ENCODE results near the gene ATRNL1. TPM values are rescaled to one million over a fixed set of nuclear protein-coding genes. Genes with fewer than 3 reads are reported as not detected.

ATRNL1 gene
- total RNA-seq, 1 experiment from 2014 or later = 8.8 TPM

DNA sequence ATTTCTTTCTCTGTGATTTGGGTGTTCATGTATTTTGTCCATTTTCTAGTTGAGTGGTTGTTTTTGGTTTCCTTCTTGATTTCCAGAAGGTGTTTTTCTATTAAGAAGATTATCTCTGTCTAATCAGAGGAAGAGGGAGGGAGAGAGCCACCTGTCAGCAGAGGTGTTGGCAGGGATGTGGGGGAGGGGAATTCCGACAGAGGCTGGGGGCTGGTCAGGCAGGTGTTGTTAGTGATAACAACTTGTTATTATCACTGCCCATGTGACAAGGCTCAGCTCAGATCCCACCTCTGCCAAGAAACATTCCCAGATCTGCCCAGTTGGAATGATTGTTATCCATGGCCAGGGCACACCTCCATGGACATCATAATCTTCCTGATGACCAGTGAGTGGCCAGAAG is 886.4 kb downstream of the ATRNL1 start:
- H3K27ac Mint-ChIP-seq (ENCODE audit: unreplicated experiment) = no peak overlapping the region
- intact Hi-C loops (cut with micrococcal nuclease; ENCODE audit: unreplicated experiment) = no loop called here
- TF ChIP-seq, protein P1, sequence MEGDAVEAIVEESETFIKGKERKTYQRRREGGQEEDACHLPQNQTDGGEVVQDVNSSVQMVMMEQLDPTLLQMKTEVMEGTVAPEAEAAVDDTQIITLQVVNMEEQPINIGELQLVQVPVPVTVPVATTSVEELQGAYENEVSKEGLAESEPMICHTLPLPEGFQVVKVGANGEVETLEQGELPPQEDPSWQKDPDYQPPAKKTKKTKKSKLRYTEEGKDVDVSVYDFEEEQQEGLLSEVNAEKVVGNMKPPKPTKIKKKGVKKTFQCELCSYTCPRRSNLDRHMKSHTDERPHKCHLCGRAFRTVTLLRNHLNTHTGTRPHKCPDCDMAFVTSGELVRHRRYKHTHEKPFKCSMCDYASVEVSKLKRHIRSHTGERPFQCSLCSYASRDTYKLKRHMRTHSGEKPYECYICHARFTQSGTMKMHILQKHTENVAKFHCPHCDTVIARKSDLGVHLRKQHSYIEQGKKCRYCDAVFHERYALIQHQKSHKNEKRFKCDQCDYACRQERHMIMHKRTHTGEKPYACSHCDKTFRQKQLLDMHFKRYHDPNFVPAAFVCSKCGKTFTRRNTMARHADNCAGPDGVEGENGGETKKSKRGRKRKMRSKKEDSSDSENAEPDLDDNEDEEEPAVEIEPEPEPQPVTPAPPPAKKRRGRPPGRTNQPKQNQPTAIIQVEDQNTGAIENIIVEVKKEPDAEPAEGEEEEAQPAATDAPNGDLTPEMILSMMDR (IDR thresholded peaks at IDR 0.05; ENCODE audit: unreplicated experiment) = no peak
- no peaks in the 10 kb centered on the region for H3K36me3 Mint-ChIP-seq (ENCODE audit: insufficient read depth, unreplicated experiment)
- DNase-seq = no peak
- H3K27me3 Mint-ChIP-seq (ENCODE audit: unreplicated experiment) = no peaks in the 10 kb centered on the region
- peaks cover 3% of the 10 kb centered on the region for H3K9me3 Mint-ChIP-seq (ENCODE audit: low read depth, unreplicated experiment)
- no peaks in the 10 kb centered on the region for H3K4me1 Mint-ChIP-seq (ENCODE audit: low read depth, unreplicated experiment)
- H3K4me3 Mint-ChIP-seq (ENCODE audit: low read depth, unreplicated experiment) = no peak overlapping the region
- BruUV-seq (replicated peaks) = no TSS peak
- CTCF ChIA-PET = no interaction called here

DNA sequence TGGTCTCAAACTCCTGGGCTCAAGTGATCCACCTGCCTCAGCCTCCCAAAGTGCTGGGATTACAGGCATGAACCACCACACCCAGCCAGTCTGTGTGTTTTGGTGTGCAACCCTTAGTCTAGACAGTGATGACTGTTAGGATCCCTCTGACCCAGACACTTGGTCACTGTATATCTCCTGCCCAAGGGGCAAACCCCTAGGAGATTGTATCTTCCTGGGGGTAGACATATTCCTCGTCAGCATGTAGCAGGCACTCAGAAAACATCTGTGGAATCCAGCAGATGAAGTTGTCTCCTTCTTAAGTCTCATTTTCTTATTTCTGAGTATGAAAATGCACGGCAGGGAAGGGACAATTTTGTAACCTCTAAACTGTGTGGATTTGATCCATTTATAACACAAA is 887.3 kb downstream of the ATRNL1 start:
- CTCF ChIA-PET = no interaction called here
- TF ChIP-seq, protein P1 (IDR thresholded peaks at IDR 0.05; ENCODE audit: unreplicated experiment) = no peak

DNA sequence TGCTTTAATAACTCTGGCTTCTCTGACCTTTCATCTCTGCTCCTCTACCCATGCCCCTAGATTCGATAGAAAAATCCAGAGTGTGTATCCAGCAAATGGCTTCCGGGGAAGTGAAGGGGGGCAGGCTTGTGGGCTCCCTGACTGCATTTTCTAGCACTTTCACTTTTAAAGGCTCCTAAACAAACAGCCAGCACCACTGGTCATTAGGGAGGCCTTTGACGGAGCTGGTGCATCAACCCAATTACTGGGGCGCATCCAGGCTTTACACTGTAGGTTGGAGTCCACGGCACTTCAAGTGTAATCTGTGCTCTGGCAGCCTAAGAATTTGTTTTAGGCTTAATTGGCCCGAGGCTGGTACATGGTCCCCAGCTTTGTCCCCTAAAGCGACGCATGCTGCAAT is 887.9 kb downstream of the ATRNL1 start:
- BruUV-seq (replicated peaks) = no TSS peak
- no peaks in the 10 kb centered on the region for H3K36me3 Mint-ChIP-seq (ENCODE audit: insufficient read depth, unreplicated experiment)
- TF ChIP-seq, protein P1 (IDR thresholded peaks at IDR 0.05; ENCODE audit: unreplicated experiment) = no peak
- CTCF ChIA-PET = no interaction called here
- H3K27ac Mint-ChIP-seq (ENCODE audit: unreplicated experiment) = no peak overlapping the region
- peaks cover 3% of the 10 kb centered on the region for H3K9me3 Mint-ChIP-seq (ENCODE audit: low read depth, unreplicated experiment)
- no peak for DNase-seq
- intact Hi-C loops (cut with micrococcal nuclease; ENCODE audit: unreplicated experiment) = no loop called here
- no peaks in the 10 kb centered on the region for H3K4me1 Mint-ChIP-seq (ENCODE audit: low read depth, unreplicated experiment)
- no peaks in the 10 kb centered on the region for H3K27me3 Mint-ChIP-seq (ENCODE audit: unreplicated experiment)
- H3K4me3 Mint-ChIP-seq (ENCODE audit: low read depth, unreplicated experiment) = no peak overlapping the region

More for the DNA sequence above, 887.3 kb downstream of the ATRNL1 start:
- DNase-seq = no peak
- no peak overlapping the region for H3K27ac Mint-ChIP-seq (ENCODE audit: unreplicated experiment)
- BruUV-seq (replicated peaks) = no TSS peak
- H3K4me3 Mint-ChIP-seq (ENCODE audit: low read depth, unreplicated experiment) = no peak overlapping the region
- peaks cover 3% of the 10 kb centered on the region for H3K9me3 Mint-ChIP-seq (ENCODE audit: low read depth, unreplicated experiment)
- H3K27me3 Mint-ChIP-seq (ENCODE audit: unreplicated experiment) = no peaks in the 10 kb centered on the region
- intact Hi-C loops (cut with micrococcal nuclease; ENCODE audit: unreplicated experiment) = no loop called here
- no peaks in the 10 kb centered on the region for H3K4me1 Mint-ChIP-seq (ENCODE audit: low read depth, unreplicated experiment)
- no peaks in the 10 kb centered on the region for H3K36me3 Mint-ChIP-seq (ENCODE audit: insufficient read depth, unreplicated experiment)

DNA sequence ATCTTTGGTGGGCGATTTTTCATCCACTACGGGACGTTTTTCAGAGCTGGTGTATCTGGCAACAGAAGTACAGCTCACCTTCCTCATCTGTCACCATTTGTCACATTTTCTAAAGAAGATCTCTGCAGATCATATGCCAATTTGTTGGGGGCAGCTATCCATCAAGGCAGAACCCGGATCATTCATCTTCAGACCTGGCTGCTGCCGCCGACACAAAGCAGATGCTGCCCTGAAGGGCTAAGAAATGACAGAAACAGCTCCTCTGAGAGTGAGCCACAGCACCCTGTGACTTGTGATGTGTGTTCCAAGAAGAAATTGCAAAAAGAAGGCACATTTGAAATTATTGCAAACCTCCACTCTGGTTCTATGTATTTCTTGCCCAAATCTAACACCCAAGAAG is 888.9 kb downstream of the ATRNL1 start:
- no peaks in the 10 kb centered on the region for H3K4me1 Mint-ChIP-seq (ENCODE audit: low read depth, unreplicated experiment)
- H3K9me3 Mint-ChIP-seq (ENCODE audit: low read depth, unreplicated experiment) = peaks cover 7% of the 10 kb centered on the region
- H3K36me3 Mint-ChIP-seq (ENCODE audit: insufficient read depth, unreplicated experiment) = no peaks in the 10 kb centered on the region
- H3K27ac Mint-ChIP-seq (ENCODE audit: unreplicated experiment) = no peak overlapping the region
- BruUV-seq (replicated peaks) = no TSS peak
- no peak overlapping the region for H3K4me3 Mint-ChIP-seq (ENCODE audit: low read depth, unreplicated experiment)
- CTCF ChIA-PET = no interaction called here
- intact Hi-C loops (cut with micrococcal nuclease; ENCODE audit: unreplicated experiment) = no loop called here
- no peaks in the 10 kb centered on the region for H3K27me3 Mint-ChIP-seq (ENCODE audit: unreplicated experiment)
- DNase-seq = no peak
- TF ChIP-seq, protein P1 (IDR thresholded peaks at IDR 0.05; ENCODE audit: unreplicated experiment) = no peak

Data from Calu3 (cell line).